HepG2 (cell line): ENCODE data around the gene ERV3-1. TPM values are rescaled to one million over a fixed set of nuclear protein-coding genes. Genes with fewer than 3 reads are reported as not detected.
A peak's percentile ranks its signal among the peaks of the same experiment; 100 is the strongest.

Experiments used
- ARNT2 ChIP-seq: sonication (generic); formaldehyde crosslinking; IDR thresholded peaks from 2 replicates; pipeline ENCODE4 v1.8.0; 2022; ENCODE audit warnings: mild to moderate bottlenecking, low read depth, missing genetic modification reagents, moderate library complexity
- BRCA1 ChIP-seq: sonication (generic); formaldehyde crosslinking; IDR thresholded peaks from 2 replicates; pipeline ENCODE4 v1.4.0; 2020; ENCODE audit warnings: missing genetic modification reagents
- DBP ChIP-seq: sonication (generic); formaldehyde crosslinking; IDR thresholded peaks from 2 replicates; pipeline ENCODE4 v1.4.0; 2020; ENCODE audit warnings: missing genetic modification reagents; ENCODE audit errors: not compliant biosample characterization
- HNRNPLL ChIP-seq: fragments of 200-400 bp; formaldehyde crosslinking; IDR thresholded peaks from 2 replicates; pipeline ENCODE4 v1.6.1; 2017; ENCODE audit warnings: mild to moderate bottlenecking, low read depth, low read length; ENCODE audit not compliant: poor library complexity, severe bottlenecking
- HOXD1 ChIP-seq: sonication (generic); formaldehyde crosslinking; IDR thresholded peaks from 2 replicates; pipeline ENCODE4 v1.5.0; 2020; ENCODE audit warnings: missing genetic modification reagents
- KDM5B ChIP-seq: sonication (generic); formaldehyde crosslinking; IDR thresholded peaks from 2 replicates; pipeline ENCODE4 v1.4.0; 2020; ENCODE audit warnings: missing genetic modification reagents, mild to moderate bottlenecking, borderline replicate concordance
- KMT2A ChIP-seq: sonication (generic); formaldehyde crosslinking; IDR thresholded peaks from 2 replicates; pipeline ENCODE4 v1.4.0; 2020; ENCODE audit warnings: missing genetic modification reagents
- NAIF1 ChIP-seq: sonication (generic); formaldehyde crosslinking; IDR thresholded peaks from 2 replicates; pipeline ENCODE4 v1.5.0; 2020; ENCODE audit warnings: mild to moderate bottlenecking, missing genetic modification reagents, borderline replicate concordance
- NR2F2 ChIP-seq: IDR thresholded peaks from 2 replicates; pipeline ENCODE4 v1.6.1; 2012; ENCODE audit warnings: low read depth, inconsistent platforms, borderline replicate concordance
- RFX5 ChIP-seq: IDR thresholded peaks from 2 replicates; pipeline ENCODE4 v1.6.1; 2011; ENCODE audit warnings: low read depth, low read length, improper control_type of control experiment
- SP4 ChIP-seq: sonication (generic); formaldehyde crosslinking; IDR thresholded peaks from 2 replicates; pipeline ENCODE4 v1.8.1; 2023; ENCODE audit warnings: mild to moderate bottlenecking, missing genetic modification reagents
- TSC22D2 ChIP-seq: sonication (generic); formaldehyde crosslinking; IDR thresholded peaks from 2 replicates; pipeline ENCODE4 v1.5.1; 2020; ENCODE audit warnings: missing genetic modification reagents, mild to moderate bottlenecking, borderline replicate concordance
- ZMAT3 ChIP-seq: sonication (generic); formaldehyde crosslinking; conservative IDR thresholded peaks from 2 replicates; pipeline ENCODE4 v1.7.0; 2021; ENCODE audit warnings: missing genetic modification reagents
- ZNF136 ChIP-seq: sonication (generic); formaldehyde crosslinking; IDR thresholded peaks from 2 replicates; pipeline ENCODE4 v1.8.1; 2022; ENCODE audit warnings: low read depth, mild to moderate bottlenecking, moderate library complexity, missing genetic modification reagents
- ZNF3 ChIP-seq: IDR thresholded peaks from 2 replicates; pipeline ENCODE4 v1.7.0; 2017; ENCODE audit warnings: inconsistent platforms
- ZNF329 ChIP-seq: sonication (generic); formaldehyde crosslinking; IDR thresholded peaks from 2 replicates; pipeline ENCODE4 v1.9.0; 2021; ENCODE audit warnings: low read depth, mild to moderate bottlenecking, missing genetic modification reagents
- ZNF556 ChIP-seq: sonication (generic); formaldehyde crosslinking; IDR thresholded peaks from 2 replicates; pipeline ENCODE4 v1.4.0; 2020; ENCODE audit warnings: mild to moderate bottlenecking, missing genetic modification reagents, borderline replicate concordance
- ZNF761 ChIP-seq: sonication (generic); formaldehyde crosslinking; conservative IDR thresholded peaks from 2 replicates; pipeline ENCODE4 v1.4.0; 2020; ENCODE audit warnings: mild to moderate bottlenecking, missing genetic modification reagents
- ZNF878 ChIP-seq: sonication (generic); formaldehyde crosslinking; IDR thresholded peaks from 2 replicates; pipeline ENCODE4 v1.8.1; 2023; ENCODE audit warnings: mild to moderate bottlenecking, missing genetic modification reagents, moderate library complexity
- polyA plus RNA-seq, 8 experiments: library from polyadenylated mRNA; depleted of rRNA in 3 of 8; stranded (reverse) in 7 of 8; unstranded in 1 of 8; fragments of >200 nt; fragmentation: Illumina TruSeq in 4 of 8; extraction: Trizol in 4 of 8; gene quantifications; 2 replicates each; pipeline versions ENCODE4 v1.2.1 to v1.2.3, GENCODE V29; 2011 to 2016; ENCODE audit warnings: low read depth in 4 of 8, missing spikeins in 1 of 8, mixed read lengths in 1 of 8; ENCODE audit not compliant: insufficient read depth in 1 of 8
- total RNA-seq, 5 experiments: library from RNA; depleted of rRNA; stranded (reverse); fragments of >200 nt; fragmentation: Illumina TruSeq; extraction: Trizol; gene quantifications; 2 replicates each; pipeline ENCODE4 v1.2.3, GENCODE V29; 2016; ENCODE audit warnings: low read depth in 1 of 5
- TF ChIP-seq, protein P1 (sequence below): sonication (generic); formaldehyde crosslinking; IDR thresholded peaks from 2 replicates; pipeline ENCODE4 v1.4.0; 2020; ENCODE audit warnings: missing genetic modification reagents
- TF ChIP-seq, protein P2 (sequence below): IDR thresholded peaks from 2 replicates; pipeline ENCODE4 v1.6.1; 2016; ENCODE audit warnings: low read depth, control low read depth
- TF ChIP-seq, protein P3 (sequence below): sonication (generic); formaldehyde crosslinking; IDR thresholded peaks from 2 replicates; pipeline ENCODE4 v1.8.0; 2022; ENCODE audit warnings: missing genetic modification reagents, mild to moderate bottlenecking, inconsistent platforms, borderline replicate concordance
- TF ChIP-seq, protein P4 (sequence below): sonication (generic); formaldehyde crosslinking; IDR thresholded peaks from 2 replicates; pipeline ENCODE4 v1.4.0; 2020; ENCODE audit warnings: missing genetic modification reagents

ERV3-1 gene
- total and polyA plus RNA-seq, 2 of the 13 experiments (the other 11 are each of a cell fraction or from before 2014, with no cell fraction given) = 20.4 to 86.3 TPM

GRCh38 chr7:65006094-65006992, at the start of gene ERV3-1 (continued):
- TF ChIP-seq ZNF136 (CRISPR knock-in tag) (peak; percentile 66; the same call in 1 of the 2 replicates), DBP (CRISPR knock-in tag) (peak; percentile 43), ZNF3 (CRISPR knock-in tag) (peak; percentile 40; the same call in 1 of the 2 replicates), RFX5 (no peak), ZNF556 (CRISPR knock-in tag) (peak; percentile 45; the same call in 1 of the 2 replicates), SP4 (CRISPR knock-in tag) (peak; percentile 79), HOXD1 (CRISPR knock-in tag) (0 out of 2 replicates have a peak, but pooled peaks have one; percentile 39), TSC22D2 (CRISPR knock-in tag) (0 out of 2 replicates have a peak, but pooled peaks have one; percentile 51), BRCA1 (CRISPR knock-in tag) (no peak), NAIF1 (CRISPR knock-in tag) (no peak; the same call in 1 of the 2 replicates), ZNF761 (peak; percentile 46; the same call in 1 of the 2 replicates), NR2F2 (no peak), KDM5B (peak; percentile 79; the same call in 1 of the 2 replicates), KMT2A (CRISPR knock-in tag) (peak; percentile 88), ZNF329 (0 out of 2 replicates have a peak, but pooled peaks have one; percentile 41), ARNT2 (peak; percentile 42; the same call in 1 of the 2 replicates), HNRNPLL (peak; percentile 45), ZNF878 (peak; percentile 79; the same call in 1 of the 2 replicates), ZMAT3 (CRISPR knock-in tag) (peak; percentile 69; the same call in 1 of the 2 replicates)
- TF ChIP-seq, protein P1, sequence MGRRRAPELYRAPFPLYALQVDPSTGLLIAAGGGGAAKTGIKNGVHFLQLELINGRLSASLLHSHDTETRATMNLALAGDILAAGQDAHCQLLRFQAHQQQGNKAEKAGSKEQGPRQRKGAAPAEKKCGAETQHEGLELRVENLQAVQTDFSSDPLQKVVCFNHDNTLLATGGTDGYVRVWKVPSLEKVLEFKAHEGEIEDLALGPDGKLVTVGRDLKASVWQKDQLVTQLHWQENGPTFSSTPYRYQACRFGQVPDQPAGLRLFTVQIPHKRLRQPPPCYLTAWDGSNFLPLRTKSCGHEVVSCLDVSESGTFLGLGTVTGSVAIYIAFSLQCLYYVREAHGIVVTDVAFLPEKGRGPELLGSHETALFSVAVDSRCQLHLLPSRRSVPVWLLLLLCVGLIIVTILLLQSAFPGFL (CRISPR knock-in tag) = no peak
- TF ChIP-seq, protein P2, sequence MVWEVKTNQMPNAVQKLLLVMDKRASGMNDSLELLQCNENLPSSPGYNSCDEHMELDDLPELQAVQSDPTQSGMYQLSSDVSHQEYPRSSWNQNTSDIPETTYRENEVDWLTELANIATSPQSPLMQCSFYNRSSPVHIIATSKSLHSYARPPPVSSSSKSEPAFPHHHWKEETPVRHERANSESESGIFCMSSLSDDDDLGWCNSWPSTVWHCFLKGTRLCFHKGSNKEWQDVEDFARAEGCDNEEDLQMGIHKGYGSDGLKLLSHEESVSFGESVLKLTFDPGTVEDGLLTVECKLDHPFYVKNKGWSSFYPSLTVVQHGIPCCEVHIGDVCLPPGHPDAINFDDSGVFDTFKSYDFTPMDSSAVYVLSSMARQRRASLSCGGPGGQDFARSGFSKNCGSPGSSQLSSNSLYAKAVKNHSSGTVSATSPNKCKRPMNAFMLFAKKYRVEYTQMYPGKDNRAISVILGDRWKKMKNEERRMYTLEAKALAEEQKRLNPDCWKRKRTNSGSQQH (CRISPR knock-in tag) = peak; percentile 43; the same call in 1 of the 2 replicates
- TF ChIP-seq, protein P3, sequence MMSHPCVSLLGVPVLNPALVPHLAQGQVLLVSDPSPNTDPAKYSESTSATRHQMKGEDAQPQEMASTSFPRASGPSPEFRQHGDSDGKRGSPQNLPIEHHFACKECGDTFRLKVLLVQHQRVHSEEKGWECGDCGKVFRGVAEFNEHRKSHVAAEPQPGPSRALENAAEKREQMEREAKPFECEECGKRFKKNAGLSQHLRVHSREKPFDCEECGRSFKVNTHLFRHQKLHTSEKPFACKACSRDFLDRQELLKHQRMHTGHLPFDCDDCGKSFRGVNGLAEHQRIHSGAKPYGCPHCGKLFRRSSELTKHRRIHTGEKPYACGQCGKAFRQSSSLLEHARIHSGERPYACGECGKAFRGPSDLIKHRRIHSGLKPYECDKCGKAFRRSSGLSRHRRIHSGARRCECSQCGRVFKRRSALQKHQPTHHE (CRISPR knock-in tag) = peak; percentile 44; the same call in 1 of the 2 replicates
- TF ChIP-seq, protein P4, sequence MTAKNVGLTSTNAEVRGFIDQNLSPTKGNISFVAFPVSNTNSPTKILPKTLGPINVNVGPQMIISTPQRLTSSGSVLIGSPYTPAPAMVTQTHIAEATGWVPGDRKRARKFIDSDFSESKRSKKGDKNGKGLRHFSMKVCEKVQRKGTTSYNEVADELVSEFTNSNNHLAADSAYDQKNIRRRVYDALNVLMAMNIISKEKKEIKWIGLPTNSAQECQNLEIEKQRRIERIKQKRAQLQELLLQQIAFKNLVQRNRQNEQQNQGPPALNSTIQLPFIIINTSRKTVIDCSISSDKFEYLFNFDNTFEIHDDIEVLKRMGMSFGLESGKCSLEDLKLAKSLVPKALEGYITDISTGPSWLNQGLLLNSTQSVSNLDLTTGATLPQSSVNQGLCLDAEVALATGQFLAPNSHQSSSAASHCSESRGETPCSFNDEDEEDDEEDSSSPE (CRISPR knock-in tag) = no peak
